ENCODE measurements around the gene RRAGC.

GRCh38 chr1:38899560-38899959, 40.0 kb upstream of the RRAGC start:
- TF ChIP-seq CTCF (IDR thresholded peaks at IDR 0.05; ENCODE audit: insufficient read depth, low read length, poor library complexity, severe bottlenecking): no peak
- no peak for TF ChIP-seq EZH2phosphoT487 (conservative IDR thresholded peaks at IDR 0.05; ENCODE audit: low read length)

Data from SU-DHL-6 (cell line).